ENCODE measurements around the gene SMC2.

GRCh38 chr9:104118916-104119315 is 24.8 kb downstream of the SMC2 start:
- TF ChIP-seq CTCF (IDR thresholded peaks at IDR 0.05; ENCODE audit: low read length) (no peak), EZH2 (IDR thresholded peaks at IDR 0.05; ENCODE audit: borderline replicate concordance, low read length) (no peak)

All from OCI-LY1 (cell line).